Measurements from ENCODE around the gene XCL2.

DNA sequence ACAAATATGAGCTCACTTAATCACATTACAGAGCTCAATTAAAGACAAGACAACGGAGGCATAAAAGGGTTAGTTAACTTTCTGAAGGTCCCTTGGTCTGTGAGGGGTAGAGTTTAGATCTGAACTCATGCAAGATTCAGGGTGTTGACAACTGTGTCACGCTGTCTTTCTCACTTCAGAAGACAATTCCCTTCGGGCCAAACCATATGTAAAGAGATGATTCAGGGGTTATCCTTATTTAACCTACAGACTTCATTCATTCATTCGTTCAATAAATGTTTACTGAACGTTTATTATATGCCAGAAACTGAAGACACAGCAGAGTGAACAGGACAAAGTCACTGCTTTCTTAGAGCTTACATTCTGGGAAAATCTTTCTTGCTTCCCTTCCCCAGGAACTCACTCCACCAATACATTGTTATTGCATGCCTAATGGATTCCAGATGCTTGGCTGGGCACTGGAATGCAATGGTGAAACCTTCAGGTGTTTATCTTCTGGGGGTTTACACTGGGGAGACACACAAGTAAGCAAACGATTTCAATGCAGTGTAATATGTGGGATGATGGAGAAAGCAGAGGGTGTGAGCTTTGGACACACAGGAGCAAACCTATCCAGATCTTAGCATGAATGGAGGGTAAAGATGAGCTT lies 39.0 kb upstream of the XCL2 start:
- TF ChIP-seq KDM1A (IDR thresholded peaks at IDR 0.05; ENCODE audit: borderline replicate concordance, low read length) (no peak), CHD2 (IDR thresholded peaks at IDR 0.05; ENCODE audit: low read length) (no peak), POLR2AphosphoS5 (IDR thresholded peaks at IDR 0.05; ENCODE audit: low read depth, low read length) (no peak), SIN3A (conservative IDR thresholded peaks at IDR 0.05 in 1 of 2, IDR thresholded peaks at IDR 0.05 in 1 of 2; ENCODE audit: low read depth in 1 of 2, low read length in 2 of 2) (no peak)
- TF ChIP-seq, protein P1, sequence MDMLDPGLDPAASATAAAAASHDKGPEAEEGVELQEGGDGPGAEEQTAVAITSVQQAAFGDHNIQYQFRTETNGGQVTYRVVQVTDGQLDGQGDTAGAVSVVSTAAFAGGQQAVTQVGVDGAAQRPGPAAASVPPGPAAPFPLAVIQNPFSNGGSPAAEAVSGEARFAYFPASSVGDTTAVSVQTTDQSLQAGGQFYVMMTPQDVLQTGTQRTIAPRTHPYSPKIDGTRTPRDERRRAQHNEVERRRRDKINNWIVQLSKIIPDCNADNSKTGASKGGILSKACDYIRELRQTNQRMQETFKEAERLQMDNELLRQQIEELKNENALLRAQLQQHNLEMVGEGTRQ (IDR thresholded peaks at IDR 0.05; ENCODE audit: low read length) = no peak
